GM18873 (cell line): ENCODE measurements around the gene PLPP7.
"Not testable (repeated sequence)": the region's sequence is repeated elsewhere in the genome, so short reads cannot be mapped to it uniquely, and the experiment has no call there.

Experiments
- ATAC-seq: cut with Tn5 transposase; IDR thresholded peaks from one replicate; pipeline ENCODE4 v1.9.1; 2021; ENCODE audit warnings: mild to moderate bottlenecking, moderate library complexity, moderate number of reproducible peaks; ENCODE audit not compliant: unreplicated experiment, low FRiP score

Gene PLPP7

DNA sequence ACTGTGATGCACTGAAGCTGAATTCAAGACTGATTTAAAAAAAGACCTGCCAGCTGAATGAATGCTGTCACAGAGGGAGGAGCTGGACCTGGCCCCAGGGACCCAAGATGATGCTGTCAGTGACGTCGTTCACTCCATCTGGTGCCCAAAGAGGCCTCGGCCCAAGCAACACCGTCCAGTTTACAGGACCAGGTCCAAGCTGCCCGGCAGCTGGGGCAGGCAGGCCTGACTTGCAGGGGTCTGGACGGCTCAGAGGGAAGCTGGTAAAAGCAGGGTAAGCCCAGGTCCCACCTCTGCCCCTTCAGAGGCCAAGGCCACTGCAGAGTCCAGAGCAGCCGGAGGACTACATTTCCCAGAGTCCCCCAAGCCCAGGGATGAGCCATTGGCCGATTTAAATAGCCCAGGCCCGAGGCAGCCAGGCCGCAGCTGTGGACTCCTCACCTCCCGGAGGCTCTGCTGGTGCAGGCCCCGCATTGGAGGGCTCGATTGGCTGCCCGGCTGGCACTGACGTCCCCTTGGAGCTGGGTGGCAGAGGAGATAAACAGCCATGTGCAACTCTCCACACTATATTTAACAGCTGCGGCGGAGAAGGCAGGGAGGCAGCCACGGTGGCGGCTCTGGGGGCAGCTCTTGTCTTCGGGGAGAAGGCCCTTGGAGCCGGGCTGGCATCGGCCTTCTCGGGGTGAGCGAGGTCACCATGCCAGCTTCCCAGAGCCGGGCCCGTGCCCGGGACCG is at the start of gene PLPP7:
PLPP7 (plus strand) TSS at position 423 of the 735 bp plus-strand sequence; CDS start at position 698, 275 bp downstream.
- no peak for ATAC-seq

DNA sequence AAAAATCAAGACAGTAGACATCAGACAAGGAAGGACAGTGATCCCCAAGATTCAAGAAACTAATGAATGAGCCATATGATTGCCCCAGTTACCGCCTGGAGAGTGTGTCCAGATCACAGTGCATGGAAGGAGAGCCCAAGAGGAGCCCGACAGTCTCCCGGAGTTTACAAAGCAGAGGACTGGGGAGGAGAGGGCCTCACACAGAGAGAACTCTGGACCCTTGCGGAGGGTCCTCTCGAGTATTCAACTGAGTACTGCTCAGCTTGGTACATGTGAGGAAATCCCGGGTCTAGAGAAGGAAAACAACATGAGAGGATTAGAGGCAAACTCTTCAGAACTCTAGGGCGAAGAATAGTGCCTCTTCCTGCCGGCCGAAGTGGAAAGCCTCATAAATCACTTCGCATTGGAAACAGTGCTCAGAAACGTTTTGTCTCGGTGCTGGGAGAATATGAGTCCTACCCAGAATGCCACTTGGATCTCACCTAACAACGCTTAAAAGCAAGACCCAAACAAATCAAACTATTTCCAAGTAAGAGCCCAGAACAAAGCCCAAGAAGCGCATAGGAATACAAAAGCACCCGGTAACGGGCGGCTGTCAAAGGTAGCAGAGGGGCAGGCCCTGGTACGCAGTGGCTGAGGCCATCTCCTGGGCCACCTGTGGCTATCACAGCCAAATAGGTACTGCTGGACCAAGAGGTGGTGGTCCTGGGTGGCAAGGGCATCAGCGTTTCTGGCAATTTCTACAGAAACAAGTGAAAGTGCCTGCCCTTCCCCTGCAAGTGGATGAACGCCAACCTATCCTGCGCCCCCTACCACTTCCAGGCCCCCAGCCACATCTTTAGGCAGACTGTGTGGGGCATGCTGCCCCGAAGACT is 49.2 kb upstream of the PLPP7 start:
- no peak for ATAC-seq

DNA sequence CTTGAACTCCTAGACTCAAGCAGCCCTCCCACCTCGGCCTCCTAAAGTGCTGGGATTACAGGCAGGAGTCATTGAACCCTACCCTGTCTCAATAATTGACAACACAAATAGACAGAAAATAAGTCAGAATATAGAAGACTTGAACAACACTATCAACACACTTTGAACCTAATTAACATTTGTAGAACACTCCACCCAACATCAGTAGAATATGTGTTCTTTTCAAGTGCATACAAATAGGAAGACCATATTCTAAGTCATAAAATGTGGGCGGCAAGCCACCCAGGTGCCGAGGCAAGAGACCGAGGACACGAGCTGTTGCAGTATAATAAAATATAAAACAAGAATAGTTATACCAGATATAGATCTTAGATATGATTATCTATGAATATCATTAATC is 45.2 kb upstream of the PLPP7 start:
- ATAC-seq = not testable (repeated sequence)

DNA sequence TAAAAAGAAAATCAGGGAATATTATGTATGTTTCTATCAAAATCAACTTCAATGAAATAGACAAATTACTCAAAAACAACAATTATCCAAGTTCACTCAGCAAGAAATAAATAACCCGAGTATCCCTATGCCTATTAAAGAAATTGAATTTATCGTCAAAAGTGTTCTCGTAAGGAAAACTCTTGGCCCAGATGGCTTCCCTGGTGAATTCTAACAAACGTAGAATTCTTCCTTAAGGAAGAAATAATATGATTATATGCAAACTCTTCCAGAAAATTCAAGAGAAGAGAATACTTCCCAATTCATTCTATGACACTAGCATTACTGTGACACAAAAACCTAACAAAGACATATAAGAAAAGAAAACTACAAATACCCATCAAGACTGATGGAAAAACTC is 42.9 kb upstream of the PLPP7 start:
- ATAC-seq = no peak

DNA sequence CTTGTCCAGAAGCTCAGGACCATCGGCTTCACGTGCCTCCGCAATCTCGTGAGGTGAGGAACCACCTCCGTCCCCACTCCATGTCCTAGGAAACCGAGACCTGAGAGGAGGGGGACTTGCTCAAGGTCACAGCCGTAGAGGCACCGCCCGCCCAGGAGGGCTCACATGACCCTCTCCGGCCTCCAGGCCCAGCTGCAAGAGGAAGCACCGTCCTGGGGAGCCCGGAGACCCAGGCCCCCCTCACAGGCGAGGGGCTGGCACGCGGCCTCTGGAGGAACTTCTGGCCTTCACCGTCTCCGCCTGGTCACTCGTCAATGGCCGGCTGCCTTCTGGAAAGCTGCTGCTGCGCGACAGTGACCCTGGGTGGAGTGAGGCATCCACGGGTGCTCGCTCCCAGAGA is 37.4 kb upstream of the PLPP7 start:
- no peak for ATAC-seq

DNA sequence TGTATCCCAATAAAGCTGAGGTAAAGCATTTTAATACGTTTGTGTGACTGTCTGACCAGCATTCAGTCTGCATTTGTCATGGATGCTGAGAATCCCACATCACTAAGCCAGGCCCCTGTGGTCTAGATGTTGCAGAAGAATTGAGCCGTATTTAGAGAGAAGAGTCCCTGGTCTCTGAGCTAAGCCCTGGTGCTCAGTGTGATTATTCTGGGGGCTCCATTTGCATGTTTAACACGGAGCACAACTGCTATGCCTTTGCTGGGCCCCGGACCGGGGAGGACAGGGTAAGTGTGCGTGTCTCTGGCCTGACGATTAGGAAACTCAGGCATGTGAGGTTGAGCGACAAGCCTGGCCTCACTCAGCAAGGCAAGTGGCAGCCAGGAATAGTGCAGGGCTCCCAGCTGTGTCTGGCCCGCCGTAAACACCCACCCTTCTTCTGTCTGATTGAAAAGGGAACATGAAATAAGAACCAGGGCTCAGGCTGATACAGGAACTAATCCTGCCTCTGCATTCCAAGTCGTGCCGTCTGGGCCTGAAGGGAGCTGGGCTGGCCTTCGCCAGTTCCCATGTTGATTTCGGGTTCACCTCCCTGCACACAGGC is 35.5 kb upstream of the PLPP7 start:
- no peak for ATAC-seq

DNA sequence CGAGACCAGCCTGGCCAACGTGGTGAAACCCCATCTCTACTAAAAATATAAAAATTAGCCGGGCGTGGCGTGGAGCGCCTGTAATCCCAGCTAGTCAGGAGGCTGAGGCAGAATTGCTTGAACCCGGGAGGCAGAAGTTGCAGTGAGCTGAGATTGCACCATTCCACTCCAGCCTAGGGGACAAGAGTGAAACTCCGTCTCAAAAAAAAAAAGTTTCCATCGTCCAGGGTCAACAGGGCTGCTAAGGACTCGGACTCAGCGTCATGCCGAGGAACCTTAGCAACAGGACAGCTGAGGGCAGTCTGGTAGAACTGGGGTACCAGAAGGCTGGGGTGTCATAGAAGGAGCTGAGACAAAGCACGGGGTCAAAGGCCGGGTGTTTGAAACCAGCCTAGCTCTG is 34.9 kb upstream of the PLPP7 start:
- ATAC-seq = no peak

DNA sequence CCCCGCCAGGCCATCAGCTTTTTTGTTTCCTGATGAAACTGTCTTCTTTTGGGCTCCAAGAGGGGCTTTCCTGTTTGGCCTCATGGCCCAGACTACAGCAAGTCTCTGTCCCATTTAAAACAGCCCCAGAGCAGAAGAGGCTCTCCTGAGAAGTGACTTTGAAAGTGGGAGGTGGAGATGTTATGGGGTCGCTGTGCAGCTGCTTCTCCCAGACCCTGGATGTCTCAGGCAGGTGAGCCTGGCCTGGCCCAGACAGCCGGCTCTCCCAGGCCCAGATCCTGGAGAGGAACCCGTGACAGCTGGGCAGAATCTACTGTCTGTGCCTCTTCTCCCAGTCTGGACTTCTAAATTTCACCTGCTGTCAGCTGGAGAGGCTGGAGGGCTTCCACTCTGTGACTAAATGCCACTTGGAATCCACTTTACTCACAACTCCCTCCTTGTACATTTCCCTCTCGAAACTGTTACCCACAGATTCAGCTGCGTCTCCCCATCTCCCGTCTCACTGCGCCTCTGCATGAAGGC is 33.8 kb upstream of the PLPP7 start:
- ATAC-seq = no peak

DNA sequence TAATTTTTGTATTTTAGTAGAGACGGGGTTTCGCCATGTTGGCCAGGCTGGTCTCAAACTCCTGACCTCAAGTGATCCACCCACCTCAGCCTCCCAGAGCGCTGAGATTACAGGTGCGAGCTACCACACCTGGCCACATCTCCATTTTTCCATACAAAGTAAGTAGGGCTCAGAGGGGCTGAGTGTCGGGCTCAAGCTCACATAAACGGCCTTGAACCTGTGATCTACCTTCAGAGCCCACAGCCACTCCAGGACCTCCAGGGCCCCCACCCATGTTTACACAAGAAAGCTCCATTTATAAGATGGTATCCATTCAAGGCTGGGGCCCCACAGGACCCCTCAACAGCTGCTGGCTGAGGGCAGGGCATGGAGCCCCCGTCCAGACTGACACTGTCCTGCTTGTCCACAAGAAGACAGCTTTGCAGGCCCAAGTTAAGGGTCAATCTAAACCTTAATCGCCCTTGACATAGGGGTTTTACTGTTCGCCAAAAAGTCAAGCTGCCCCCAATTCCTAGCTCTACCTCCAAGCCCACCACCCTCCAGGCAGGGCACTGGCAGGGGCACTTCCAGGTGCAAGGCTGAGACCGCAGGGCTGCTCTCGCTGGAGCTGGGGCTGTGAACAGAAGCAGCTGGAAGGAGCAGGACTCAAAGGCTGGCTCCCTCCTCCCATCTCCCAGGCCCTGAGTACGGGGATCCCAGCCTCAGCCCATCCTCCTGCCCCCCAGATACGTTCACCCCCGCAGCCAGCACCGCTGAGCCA is 32.1 kb upstream of the PLPP7 start:
- ATAC-seq = no peak

DNA sequence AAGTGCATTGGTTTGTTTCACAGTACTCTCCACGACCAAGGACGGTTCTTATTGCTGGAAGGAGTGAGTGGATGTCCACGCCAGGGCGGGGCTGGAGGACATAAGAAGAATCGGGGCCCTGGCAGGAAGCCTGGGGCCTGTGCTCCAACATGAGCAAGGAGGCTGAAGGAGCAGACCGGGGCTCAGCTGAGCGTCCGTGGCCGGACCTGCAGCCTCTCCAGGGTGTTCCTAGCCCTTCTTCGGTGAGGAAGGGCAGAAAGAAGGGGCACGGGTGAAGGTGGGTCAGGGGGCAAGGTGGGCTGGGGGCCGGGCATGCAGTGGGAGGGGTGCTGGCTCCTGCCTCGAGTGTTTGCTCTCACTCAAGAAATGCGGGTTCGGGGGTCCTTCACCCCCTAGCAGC is 31.3 kb upstream of the PLPP7 start:
- ATAC-seq = no peak

DNA sequence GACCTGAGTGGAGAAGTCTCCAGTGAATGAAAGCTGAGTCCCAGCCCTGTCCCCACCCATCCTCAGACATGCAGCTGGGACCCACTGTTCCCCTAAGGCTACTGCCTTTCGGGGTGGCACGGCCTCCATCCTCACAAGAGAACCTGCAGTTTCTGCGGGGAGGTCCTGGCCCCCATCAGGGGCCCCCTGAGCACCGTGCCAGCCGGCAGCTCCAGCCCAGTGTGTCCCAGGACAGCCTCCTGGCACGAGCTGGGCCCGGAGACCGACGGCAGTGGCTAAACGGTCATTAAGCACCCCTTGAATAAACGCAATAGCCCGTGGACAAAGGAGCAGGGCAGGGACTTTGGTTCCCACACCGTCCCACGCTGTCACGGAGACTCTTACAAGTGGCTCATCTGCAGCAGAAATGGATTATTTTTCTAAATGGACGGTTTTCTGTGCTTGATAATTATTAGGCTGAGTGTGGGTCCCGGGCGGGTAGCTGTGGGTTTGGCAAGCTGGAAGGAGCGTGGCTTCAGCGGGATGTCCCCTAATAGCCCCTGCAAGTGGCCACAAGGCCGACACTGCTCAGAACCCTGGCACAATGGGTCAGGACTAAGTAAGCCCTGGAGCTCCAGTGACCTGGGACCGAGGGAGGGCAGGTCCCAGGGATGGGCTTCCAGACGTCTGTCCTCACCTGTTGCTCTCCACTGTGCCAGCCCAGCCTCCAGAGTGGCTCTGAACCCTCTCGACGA is 30.7 kb upstream of the PLPP7 start:
- no peak for ATAC-seq

DNA sequence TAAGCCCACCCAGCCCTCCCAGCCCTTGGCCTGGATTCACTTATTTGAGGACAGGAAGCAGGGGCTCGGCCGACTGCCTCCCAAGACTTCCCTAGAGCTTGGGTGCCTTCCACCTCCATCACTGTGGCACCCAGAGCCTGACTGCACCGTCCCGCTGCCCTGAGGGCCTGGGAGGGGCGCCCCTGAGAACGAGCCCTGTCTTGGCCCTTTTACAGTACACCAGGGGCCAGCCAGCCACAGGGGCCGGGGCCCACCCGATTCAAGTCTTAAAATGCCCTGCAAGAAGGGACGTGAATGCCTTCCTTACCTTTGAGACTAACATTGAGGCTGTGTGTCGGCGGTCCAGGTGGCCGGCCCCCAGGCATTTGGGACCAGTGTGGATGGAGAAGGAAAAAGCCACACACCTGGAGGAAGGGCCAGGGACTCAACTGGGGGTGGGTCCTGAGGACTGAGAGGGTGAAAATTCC is 30.1 kb upstream of the PLPP7 start:
- no peak for ATAC-seq

DNA sequence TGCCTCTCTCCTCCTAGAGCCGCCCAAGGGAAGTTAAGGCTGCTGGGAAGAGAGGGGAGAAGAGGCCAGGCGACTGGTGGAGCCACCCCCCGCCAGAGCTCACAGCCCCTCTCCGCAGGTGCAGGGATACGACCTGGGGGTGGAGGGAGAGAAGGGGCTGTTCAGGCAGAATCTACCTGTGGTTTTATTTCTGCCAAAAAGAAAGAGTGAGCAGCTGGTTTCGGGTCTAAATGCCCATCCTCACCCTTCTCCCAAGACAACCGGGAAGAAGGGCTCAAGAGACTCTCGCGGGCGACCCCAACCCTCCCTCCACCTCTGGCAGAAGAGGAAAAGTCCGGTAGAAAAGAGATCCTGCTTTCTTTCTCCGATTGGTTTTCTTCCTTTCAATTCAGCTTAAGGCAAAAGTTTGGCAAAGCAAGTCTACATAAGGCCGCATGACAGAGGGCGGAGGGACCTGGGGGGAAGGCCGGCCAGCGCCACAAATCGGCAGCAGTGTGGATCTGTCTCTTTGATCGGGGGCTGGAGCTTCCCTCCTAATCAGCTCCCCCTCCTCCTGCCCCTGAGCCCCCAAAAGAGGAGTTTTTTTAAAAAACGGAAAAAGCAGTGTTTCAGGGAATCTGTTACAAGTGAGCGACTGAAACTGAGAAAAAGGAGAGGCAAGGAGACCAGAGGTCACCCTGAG is 29.5 kb upstream of the PLPP7 start:
- no peak for ATAC-seq

DNA sequence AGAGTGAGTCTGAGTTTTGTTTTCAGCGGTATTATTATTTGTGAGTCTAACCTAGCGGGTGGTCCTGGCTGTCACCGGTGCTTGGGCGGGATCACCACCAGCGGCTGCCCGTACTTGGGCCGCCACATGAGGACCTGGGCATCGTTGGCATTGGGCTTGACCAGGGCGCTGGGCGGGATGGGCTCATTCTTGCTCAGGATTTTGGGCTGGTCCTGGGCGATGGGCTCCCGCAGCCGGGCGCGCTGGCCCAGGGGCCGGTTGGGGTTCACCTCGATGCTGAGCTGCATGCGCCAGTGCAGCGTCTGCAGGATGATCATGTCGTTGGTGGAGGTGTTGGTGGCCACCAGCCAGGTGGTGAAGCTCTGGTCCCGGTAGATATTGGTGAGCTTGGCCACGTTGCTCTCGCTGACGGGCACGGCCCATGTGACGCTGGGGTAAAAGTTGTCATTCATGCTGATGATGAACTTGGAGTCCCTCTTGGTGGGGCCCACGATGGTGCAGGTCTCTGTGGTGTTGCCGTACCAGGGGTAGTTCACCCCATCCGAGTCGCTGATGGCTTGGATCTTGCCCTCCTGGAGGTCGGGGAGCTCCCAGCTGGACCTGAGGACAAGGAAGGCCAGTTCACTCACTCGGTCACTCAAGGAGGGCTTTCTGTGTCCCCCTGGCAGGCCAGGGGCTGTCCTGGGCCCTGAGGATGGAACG is 28.6 kb upstream of the PLPP7 start:
- no peak for ATAC-seq

DNA sequence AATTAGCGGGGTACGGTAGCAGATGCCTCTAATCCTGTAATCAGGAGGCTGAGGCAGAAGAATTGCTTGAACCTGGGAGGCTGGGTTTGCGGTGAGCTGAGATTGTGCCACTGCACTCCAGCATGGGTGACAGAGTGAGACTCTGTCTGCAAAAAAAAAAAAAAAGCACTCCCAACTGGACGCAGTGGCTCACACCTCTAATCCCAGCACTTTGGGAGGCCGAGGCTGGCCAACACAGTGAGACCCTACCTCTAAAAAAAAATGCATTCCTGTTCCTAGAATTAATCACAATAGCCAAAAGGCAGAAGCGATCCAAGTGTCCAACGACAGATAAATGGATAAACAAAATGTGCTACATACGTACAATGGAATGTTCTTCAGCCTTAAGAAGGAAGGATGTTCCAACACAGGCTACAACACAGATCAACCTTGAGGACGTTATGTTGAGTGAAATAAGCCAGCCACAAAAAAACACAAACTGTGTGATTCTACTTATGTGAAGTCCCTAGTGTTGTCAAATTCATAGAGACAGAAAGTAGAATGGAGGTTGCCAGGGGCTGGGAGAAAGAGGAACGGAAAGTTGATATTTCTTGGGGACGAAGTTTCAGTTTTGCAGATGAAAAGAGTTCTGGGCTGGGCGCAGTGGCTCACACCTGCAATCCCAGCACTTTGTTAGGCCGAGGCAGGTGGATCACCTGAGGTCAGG is 27.0 kb upstream of the PLPP7 start:
- ATAC-seq = no peak

DNA sequence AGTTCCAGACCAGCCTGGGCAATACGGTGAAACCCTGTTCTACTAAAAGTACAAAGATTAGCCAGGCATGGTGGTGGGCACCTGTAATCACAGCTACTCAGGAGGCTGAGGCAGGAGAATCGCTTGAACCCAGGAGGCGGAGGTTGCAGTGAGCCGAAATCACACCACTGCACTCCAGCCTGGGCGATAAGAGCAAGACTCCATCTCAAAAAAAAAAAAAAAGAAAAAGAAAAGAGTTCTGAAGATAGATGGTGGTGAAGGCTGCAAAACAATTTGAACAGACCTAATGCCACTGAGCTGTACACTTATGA is 26.5 kb upstream of the PLPP7 start:
- not testable (repeated sequence) for ATAC-seq

DNA sequence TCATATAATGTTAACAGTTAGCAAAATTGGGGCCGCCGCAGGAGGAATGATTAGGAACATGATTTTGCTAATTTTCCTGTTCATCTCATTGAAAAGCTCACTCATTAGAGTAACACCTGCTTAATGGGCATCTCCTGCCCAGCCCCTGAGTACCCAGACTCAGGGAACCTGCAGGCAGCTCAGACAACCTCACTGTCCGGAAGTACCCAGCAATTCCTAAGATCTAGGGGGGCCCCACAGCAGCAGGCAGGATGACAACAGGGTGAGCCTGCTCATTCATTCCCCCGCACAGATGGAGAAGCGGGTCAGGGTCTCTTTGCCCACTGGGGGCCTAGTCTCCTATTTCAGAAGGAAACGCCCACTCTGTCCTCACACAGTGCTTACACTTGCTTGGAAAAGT is 25.8 kb upstream of the PLPP7 start:
- no peak for ATAC-seq

DNA sequence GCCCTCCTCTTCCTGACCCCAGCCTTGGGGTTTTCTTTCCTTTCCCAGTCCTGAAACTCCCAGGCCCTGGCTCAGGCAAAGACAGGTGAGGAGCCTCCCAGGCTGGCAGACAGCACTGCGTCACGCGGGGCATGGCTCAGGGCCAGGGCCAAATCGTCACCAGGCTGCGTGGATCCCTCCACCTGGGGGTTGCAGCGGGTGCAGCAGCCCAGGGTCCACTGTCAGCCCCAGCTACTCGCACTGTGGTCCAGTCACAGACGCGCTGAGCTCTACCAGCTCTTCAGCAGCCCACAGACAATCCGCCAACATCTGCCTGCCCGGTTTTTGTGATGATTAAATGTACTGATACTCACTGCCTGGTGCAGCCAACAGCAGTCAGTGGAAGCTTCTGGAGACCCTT is 25.3 kb upstream of the PLPP7 start:
- ATAC-seq = no peak
